Neural crest cell (in vitro differentiated cells): ENCODE results near the gene MAP2K2. TPM values are rescaled to one million over a fixed set of nuclear protein-coding genes. Genes with fewer than 3 reads are reported as not detected.

Experiments
- DNase-seq: peaks from one replicate; pipeline ENCODE4 v3.0.0; 2021; ENCODE audit warnings: low read depth, mixed read lengths, low spot score
- H3K27ac Mint-ChIP-seq: one replicate; pipeline ENCODE4 v1.8.0; 2021; ENCODE audit warnings: mild to moderate bottlenecking, mixed read lengths; ENCODE audit not compliant: unreplicated experiment
- H3K27me3 Mint-ChIP-seq: 2 replicates; pipeline ENCODE4 v1.8.0; 2021; ENCODE audit warnings: low read depth, mild to moderate bottlenecking, mixed read lengths
- H3K36me3 Mint-ChIP-seq: 2 replicates; pipeline ENCODE4 v1.8.0; 2021; ENCODE audit warnings: low read depth, mild to moderate bottlenecking, mixed read lengths
- H3K4me1 Mint-ChIP-seq: 2 replicates; pipeline ENCODE4 v1.8.0; 2021; ENCODE audit warnings: mixed read lengths
- H3K4me3 Mint-ChIP-seq: one replicate; pipeline ENCODE4 v1.8.0; 2021; ENCODE audit warnings: mild to moderate bottlenecking, mixed read lengths
- H3K9me3 Mint-ChIP-seq: 2 replicates; pipeline ENCODE4 v1.8.0; 2021; ENCODE audit warnings: mixed read lengths
- total RNA-seq: library from RNA; stranded (reverse); gene quantifications from 2 replicates; pipeline ENCODE4 v1.2.1, GENCODE V29; 2021
- TF ChIP-seq, protein P1 (sequence below): fragments of 200-600 bp; sonication (generic); conservative IDR thresholded peaks from 2 replicates; pipeline ENCODE4 v1.5.0; 2021; ENCODE audit warnings: antibody characterized with exemption, mild to moderate bottlenecking

MAP2K2 gene
- total RNA-seq, 1 donor from 2014 or later: 178 TPM

DNA sequence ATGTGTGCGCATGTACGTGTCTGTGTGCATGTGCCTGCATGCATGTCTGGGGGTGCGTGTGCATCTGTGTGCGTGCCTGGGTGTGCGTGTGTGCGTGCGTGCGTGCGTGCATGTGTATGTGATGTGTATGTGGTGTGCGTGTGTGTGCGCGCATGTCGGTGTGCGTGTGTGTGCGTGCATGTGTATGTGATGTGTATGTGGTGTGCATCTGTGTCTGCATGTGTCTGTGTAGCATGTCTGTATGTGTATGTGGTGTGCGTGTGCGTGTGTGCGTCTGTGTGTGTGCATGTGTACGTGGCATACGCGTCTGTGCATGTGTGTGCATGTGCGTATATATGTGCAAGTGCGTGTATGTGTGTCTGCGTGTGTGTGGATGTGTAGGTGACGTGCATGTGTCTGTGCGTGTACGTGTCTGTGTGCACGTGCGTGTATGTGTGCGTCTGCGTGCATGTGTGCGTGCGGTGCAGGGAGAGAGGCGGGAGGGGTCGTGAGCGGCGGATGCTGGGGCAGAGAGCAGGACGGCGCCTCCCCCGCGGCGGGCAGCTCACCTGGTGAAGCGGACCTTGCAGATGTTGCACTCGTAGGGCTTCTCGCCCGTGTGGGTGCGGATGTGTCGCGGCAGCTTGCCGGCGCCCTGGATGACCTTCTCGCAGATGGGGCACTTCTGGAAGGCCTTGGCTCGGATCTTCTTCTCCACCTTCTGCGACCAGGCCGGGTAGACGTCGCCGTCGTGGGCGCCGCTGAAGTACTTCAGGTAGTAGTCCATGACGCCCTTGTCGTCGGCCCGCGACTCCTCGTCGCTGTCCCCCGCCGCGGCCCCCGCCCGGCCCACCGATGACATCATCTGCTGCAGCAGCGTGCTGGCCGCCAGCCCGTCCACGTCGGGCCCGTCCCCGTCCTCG is 70.2 kb downstream of the MAP2K2 start:
- TF ChIP-seq, protein P1, sequence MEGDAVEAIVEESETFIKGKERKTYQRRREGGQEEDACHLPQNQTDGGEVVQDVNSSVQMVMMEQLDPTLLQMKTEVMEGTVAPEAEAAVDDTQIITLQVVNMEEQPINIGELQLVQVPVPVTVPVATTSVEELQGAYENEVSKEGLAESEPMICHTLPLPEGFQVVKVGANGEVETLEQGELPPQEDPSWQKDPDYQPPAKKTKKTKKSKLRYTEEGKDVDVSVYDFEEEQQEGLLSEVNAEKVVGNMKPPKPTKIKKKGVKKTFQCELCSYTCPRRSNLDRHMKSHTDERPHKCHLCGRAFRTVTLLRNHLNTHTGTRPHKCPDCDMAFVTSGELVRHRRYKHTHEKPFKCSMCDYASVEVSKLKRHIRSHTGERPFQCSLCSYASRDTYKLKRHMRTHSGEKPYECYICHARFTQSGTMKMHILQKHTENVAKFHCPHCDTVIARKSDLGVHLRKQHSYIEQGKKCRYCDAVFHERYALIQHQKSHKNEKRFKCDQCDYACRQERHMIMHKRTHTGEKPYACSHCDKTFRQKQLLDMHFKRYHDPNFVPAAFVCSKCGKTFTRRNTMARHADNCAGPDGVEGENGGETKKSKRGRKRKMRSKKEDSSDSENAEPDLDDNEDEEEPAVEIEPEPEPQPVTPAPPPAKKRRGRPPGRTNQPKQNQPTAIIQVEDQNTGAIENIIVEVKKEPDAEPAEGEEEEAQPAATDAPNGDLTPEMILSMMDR: no peak
- peak overlapping the region; percentile 22 for H3K4me3 Mint-ChIP-seq
- peaks cover 17% of the 10 kb centered on the region for H3K4me1 Mint-ChIP-seq
- no peak overlapping the region for H3K27ac Mint-ChIP-seq
- peaks cover 10% of the 10 kb centered on the region for H3K36me3 Mint-ChIP-seq
- no peaks in the 10 kb centered on the region for H3K9me3 Mint-ChIP-seq
- no peak for DNase-seq
- peaks cover 3% of the 10 kb centered on the region for H3K27me3 Mint-ChIP-seq

DNA sequence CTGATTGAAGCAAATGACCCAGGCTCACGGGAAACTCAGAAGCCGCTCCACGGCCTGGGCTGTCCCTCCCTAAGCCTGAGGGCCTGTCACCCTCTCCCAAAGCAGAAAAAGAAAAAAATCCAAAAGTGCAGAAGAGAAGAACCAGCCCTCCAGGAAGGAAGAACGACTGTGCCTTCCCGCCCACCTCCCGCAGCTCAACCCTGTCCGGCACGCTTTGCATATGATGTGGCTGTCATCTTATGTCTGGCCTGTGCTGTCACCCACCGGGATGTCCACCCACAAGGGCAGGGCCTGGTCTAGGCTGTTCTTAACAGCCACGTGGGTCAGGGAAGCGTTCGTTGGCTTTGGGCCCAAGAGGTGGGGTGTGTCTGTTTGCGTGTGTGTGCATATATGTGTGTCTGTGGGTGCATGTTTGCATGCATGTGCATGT is 70.9 kb downstream of the MAP2K2 start:
- Mint-ChIP-seq H3K9me3 (no peaks in the 10 kb centered on the region), H3K27me3 (peaks cover 3% of the 10 kb centered on the region), H3K36me3 (peaks cover 10% of the 10 kb centered on the region), H3K27ac (peak overlapping the region; percentile 94), H3K4me3 (peak overlapping the region; percentile 34), H3K4me1 (peaks cover 17% of the 10 kb centered on the region)
- DNase-seq: no peak
- TF ChIP-seq, protein P1: no peak

DNA sequence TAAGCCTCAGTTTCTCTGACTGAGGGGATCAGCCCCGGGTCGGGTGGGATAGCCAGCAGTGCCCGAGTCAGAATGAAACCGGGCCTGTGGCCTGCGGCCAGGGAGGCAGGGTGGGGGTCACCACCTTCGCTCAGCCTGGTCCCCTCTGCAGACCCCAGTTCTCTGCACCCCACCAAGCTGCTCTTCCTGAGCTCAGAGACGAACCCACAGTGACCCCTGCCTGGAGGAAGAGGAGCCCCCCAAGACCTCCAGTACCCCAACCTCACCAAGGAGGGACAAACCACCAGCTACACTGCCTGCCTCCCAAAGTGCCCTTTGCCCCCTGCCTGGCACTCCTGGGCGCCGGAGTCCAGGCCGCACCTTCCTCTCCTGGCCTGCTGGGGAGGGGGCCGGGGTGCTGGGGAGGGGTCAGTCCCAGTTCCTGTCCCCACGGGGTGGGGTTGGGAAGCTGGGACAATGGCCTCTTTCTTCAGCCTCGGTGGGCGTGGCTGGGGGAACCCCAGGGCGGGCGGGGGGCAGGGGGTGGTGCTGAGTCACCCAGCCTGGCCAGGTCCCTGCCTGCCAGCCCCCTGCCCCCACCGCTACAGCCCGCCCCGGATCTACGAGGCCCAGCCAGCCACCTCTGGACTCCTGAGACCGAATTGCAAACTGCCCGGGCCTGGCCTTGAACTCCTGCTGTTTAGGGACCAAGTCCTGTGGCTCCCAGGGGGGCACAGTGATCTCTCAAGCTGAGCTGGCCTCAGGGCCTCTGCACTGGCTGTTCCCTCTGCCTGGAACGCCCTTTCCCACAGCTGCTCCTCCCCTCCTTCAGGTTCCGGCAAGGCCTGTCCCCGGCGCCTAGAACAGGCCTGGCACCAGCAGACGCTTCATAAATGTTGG is 71.6 kb downstream of the MAP2K2 start:
- H3K9me3 Mint-ChIP-seq: no peaks in the 10 kb centered on the region
- H3K4me1 Mint-ChIP-seq: peaks cover 17% of the 10 kb centered on the region
- peaks cover 10% of the 10 kb centered on the region for H3K36me3 Mint-ChIP-seq
- H3K4me3 Mint-ChIP-seq: peak overlapping the region; percentile 34
- peak overlapping the region; percentile 94 for H3K27ac Mint-ChIP-seq
- H3K27me3 Mint-ChIP-seq: peaks cover 3% of the 10 kb centered on the region
- TF ChIP-seq, protein P1: no peak
- DNase-seq: no peak

DNA sequence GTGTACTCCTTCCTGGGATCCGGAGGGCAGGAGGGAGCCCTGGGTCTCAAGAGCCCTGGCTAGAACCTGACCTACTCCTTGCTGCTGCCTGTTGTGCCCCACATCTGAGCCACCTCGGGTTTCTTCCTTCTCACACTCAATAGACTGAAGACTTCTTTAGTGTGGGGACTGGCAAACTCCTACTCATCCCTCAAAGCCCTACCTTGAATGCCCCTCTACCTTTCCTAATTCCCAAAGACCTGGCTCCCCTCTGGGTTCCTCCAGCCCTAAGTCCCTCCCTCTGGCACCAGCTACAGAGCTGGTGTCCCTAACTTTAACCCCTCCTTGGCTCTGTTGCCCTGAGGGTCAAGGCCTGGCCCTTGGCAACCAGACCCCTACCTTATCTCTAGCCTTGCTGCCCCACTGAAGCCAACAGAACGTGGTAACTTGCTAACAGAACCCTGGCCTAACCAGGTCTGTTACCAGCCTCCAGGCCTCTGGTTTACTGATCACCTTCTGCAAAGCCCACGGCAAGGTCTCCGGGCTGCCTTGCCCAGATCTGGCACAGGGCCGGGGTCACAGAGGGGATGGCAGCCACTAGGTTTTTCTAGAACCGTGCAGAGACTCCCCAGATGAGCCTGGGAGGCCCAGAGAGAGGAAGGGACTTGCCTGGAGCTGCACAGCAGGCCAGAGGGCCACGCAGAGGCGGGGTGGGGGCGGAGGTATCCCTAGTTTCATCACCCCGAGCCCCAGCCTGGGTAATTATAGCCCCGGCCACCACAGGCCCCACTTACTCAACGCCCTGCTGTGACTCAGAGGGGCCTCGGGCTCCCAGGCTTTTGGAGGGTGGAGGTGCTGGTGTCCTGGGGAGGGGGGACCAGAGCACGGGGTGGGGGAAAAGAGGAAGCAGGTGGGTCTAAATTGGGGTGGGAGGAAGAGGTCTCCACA is 72.5 kb downstream of the MAP2K2 start:
- TF ChIP-seq, protein P1: no peak
- peaks cover 10% of the 10 kb centered on the region for H3K36me3 Mint-ChIP-seq
- H3K27me3 Mint-ChIP-seq: peaks cover 3% of the 10 kb centered on the region
- peaks cover 17% of the 10 kb centered on the region for H3K4me1 Mint-ChIP-seq
- DNase-seq: no peak
- H3K4me3 Mint-ChIP-seq: peak overlapping the region; percentile 27
- H3K9me3 Mint-ChIP-seq: no peaks in the 10 kb centered on the region
- H3K27ac Mint-ChIP-seq: no peak overlapping the region

DNA sequence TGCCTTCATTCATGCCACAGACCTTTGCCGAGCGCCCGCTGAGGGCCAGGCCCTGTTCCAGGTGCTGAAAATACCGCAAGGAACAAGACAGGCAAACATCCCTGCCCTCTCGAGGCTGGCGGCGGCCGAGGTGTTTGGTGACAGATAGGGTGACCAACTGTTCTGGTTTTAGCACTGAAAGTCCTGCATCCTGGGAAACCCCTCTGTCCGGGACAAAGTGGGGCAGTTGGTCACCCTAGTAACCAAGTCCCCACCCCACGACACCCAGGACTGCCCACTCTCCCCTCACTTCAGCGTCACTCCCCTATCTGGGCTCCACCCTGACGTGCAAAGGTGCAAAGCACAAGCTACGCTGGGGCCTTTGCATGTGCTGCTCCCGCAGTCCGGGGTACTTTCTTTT is 74.5 kb downstream of the MAP2K2 start:
- H3K27ac Mint-ChIP-seq: no peak overlapping the region

More for the DNA sequence above, 74.5 kb downstream of the MAP2K2 start:
- Mint-ChIP-seq H3K9me3 (no peaks in the 10 kb centered on the region), H3K27me3 (peaks cover 3% of the 10 kb centered on the region), H3K4me1 (peaks cover 17% of the 10 kb centered on the region), H3K4me3 (no peak overlapping the region), H3K36me3 (peaks cover 10% of the 10 kb centered on the region)
- TF ChIP-seq, protein P1: no peak
- DNase-seq: no peak
